WTC11 (cell line): ENCODE results near the gene UBAC2. TPM values are rescaled to one million over a fixed set of nuclear protein-coding genes. Genes with fewer than 3 reads are reported as not detected.

ENCODE experiments used
- ATAC-seq: fragments of 200-7000 bp; cut with Tn5 transposase; 2 replicates; pipeline ENCODE4 v1.10.0; 2021; ENCODE audit warnings: mild to moderate bottlenecking, moderate library complexity
- CTCF ChIA-PET: fragments of 300-600 bp; sonication (Branson Sonifier 250); formaldehyde crosslinking; loops from one replicate; lab custom pipeline; 2021; ENCODE audit warnings: antibody characterized with exemption; lab: Charles Lee
- POLR2A ChIA-PET: fragments of 350-600 bp; sonication (Branson Sonifier 250); formaldehyde crosslinking; loops from one replicate; lab custom pipeline; 2021; ENCODE audit warnings: antibody characterized with exemption; lab: Charles Lee
- DNase-seq: peaks from one replicate; pipeline ENCODE4 v3.0.0; 2021; ENCODE audit warnings: low spot score
- H3K27ac Mint-ChIP-seq: 2 replicates; pipeline ENCODE4 v1.8.0; 2021; ENCODE audit warnings: mixed read lengths
- H3K27me3 Mint-ChIP-seq: 2 replicates; pipeline ENCODE4 v1.8.0; 2021; ENCODE audit warnings: low read depth, mild to moderate bottlenecking, moderate library complexity, mixed read lengths
- H3K36me3 Mint-ChIP-seq: 2 replicates; pipeline ENCODE4 v1.8.0; 2021; ENCODE audit warnings: mixed read lengths
- H3K4me1 Mint-ChIP-seq: 2 replicates; pipeline ENCODE4 v1.8.0; 2022; ENCODE audit warnings: mixed read lengths
- H3K4me3 Mint-ChIP-seq: 2 replicates; pipeline ENCODE4 v1.8.0; 2021; ENCODE audit warnings: mild to moderate bottlenecking, moderate library complexity, mixed read lengths
- H3K9me3 Mint-ChIP-seq: 2 replicates; pipeline ENCODE4 v1.8.0; 2021; ENCODE audit warnings: mixed read lengths
- ARID4B ChIP-seq: sonication (generic); formaldehyde crosslinking; IDR thresholded peaks from 2 replicates; pipeline ENCODE4 v1.8.0; 2023; ENCODE audit warnings: missing genetic modification reagents, mild to moderate bottlenecking, borderline replicate concordance
- CBFB ChIP-seq: sonication (generic); formaldehyde crosslinking; IDR thresholded peaks from 2 replicates; pipeline ENCODE4 v1.8.1; 2022; ENCODE audit warnings: mild to moderate bottlenecking, low read depth, missing genetic modification reagents
- CREM ChIP-seq: sonication (generic); formaldehyde crosslinking; IDR thresholded peaks from 2 replicates; pipeline ENCODE4 v1.8.1; 2022; ENCODE audit warnings: mild to moderate bottlenecking, missing genetic modification reagents, moderate library complexity
- E2F5 ChIP-seq: sonication (generic); formaldehyde crosslinking; IDR thresholded peaks from 2 replicates; pipeline ENCODE4 v1.8.1; 2022; ENCODE audit warnings: mild to moderate bottlenecking, moderate library complexity, missing genetic modification reagents
- ELF4 ChIP-seq: sonication (generic); formaldehyde crosslinking; IDR thresholded peaks from 2 replicates; pipeline ENCODE4 v1.8.1; 2022; ENCODE audit warnings: low read depth, mild to moderate bottlenecking, moderate library complexity, missing genetic modification reagents
- FOXP4 ChIP-seq: sonication (generic); formaldehyde crosslinking; IDR thresholded peaks from 2 replicates; pipeline ENCODE4 v1.8.0; 2022; ENCODE audit warnings: mild to moderate bottlenecking, missing genetic modification reagents
- HMGXB4 ChIP-seq: sonication (generic); formaldehyde crosslinking; IDR thresholded peaks from 2 replicates; pipeline ENCODE4 v1.8.1; 2023; ENCODE audit warnings: mild to moderate bottlenecking, moderate library complexity, missing genetic modification reagents
- JUN ChIP-seq: sonication (generic); formaldehyde crosslinking; IDR thresholded peaks from 2 replicates; pipeline ENCODE4 v1.8.0; 2023; ENCODE audit warnings: mild to moderate bottlenecking, missing genetic modification reagents
- NFATC4 ChIP-seq: fragments of 250-450 bp; sonication (Bioruptor Pico); IDR thresholded peaks from 2 replicates; pipeline ENCODE4 v1.9.0; 2021; ENCODE audit warnings: mild to moderate bottlenecking
- NFE2L1 ChIP-seq: sonication (generic); formaldehyde crosslinking; IDR thresholded peaks from 2 replicates; pipeline ENCODE4 v1.8.1; 2023; ENCODE audit warnings: missing genetic modification reagents
- NR3C1 ChIP-seq: sonication (generic); formaldehyde crosslinking; conservative IDR thresholded peaks from 2 replicates; pipeline ENCODE4 v1.8.1; 2023; ENCODE audit warnings: low read depth, mild to moderate bottlenecking, missing genetic modification reagents
- PRDM15 ChIP-seq: sonication (generic); formaldehyde crosslinking; IDR thresholded peaks from 2 replicates; pipeline ENCODE4 v1.8.0; 2022; ENCODE audit warnings: missing genetic modification reagents
- ZBTB21 ChIP-seq: sonication (generic); formaldehyde crosslinking; IDR thresholded peaks from 2 replicates; pipeline ENCODE4 v1.8.1; 2023; ENCODE audit warnings: mild to moderate bottlenecking, missing genetic modification reagents, borderline replicate concordance
- ZNF121 ChIP-seq: sonication (generic); formaldehyde crosslinking; IDR thresholded peaks from 2 replicates; pipeline ENCODE4 v1.8.0; 2023; ENCODE audit warnings: missing genetic modification reagents
- ZNF281 ChIP-seq: sonication (generic); formaldehyde crosslinking; IDR thresholded peaks from 2 replicates; pipeline ENCODE4 v1.8.0; 2023; ENCODE audit warnings: mild to moderate bottlenecking, missing genetic modification reagents
- total RNA-seq: library from RNA; stranded (reverse); gene quantifications from 3 replicates; pipeline ENCODE4 v1.2.3, GENCODE V29; 2021

UBAC2 gene
- total RNA-seq, 1 experiment from 2014 or later = 64.7 TPM

GRCh38 chr13:99160415-99160814 lies 40.2 kb upstream of the UBAC2 start:
- CTCF ChIA-PET = interaction anchor here (1.3 kb wide), 1 partner anchor 16 kb away, joined by 7 read pairs; no protein-coding TSS in a partner anchor
- no peak overlapping the region for H3K27ac Mint-ChIP-seq
- H3K36me3 Mint-ChIP-seq = no peaks in the 10 kb centered on the region

GRCh38 chr13:99161512-99161911 lies 39.1 kb upstream of the UBAC2 start:
- peaks cover 8% of the 10 kb centered on the region for H3K9me3 Mint-ChIP-seq
- no peak overlapping the region for H3K27ac Mint-ChIP-seq
- no peaks in the 10 kb centered on the region for H3K36me3 Mint-ChIP-seq
- ATAC-seq (no peak), DNase-seq (no peak)
- H3K27me3 Mint-ChIP-seq = no peaks in the 10 kb centered on the region
- no peak overlapping the region for H3K4me3 Mint-ChIP-seq
- ChIA-PET POLR2A (no interaction called here), CTCF (interaction anchor here (1.3 kb wide), 1 partner anchor 15 kb away, joined by 7 read pairs; no protein-coding TSS in a partner anchor)
- H3K4me1 Mint-ChIP-seq = no peaks in the 10 kb centered on the region
- TF ChIP-seq CREM = no peak
- no peak for TF ChIP-seq PRDM15 (CRISPR knock-in tag)
- no peak for TF ChIP-seq ZNF281 (CRISPR knock-in tag)
- TF ChIP-seq ARID4B (CRISPR knock-in tag) = no peak
- no peak for TF ChIP-seq NR3C1 (CRISPR knock-in tag)
- no peak for TF ChIP-seq E2F5 (CRISPR knock-in tag)
- no peak for TF ChIP-seq CBFB (CRISPR knock-in tag)
- peak; percentile 11; the same call in 1 of the 2 replicates for TF ChIP-seq ZNF121 (CRISPR knock-in tag)
- TF ChIP-seq ZBTB21 = no peak

More at GRCh38 chr13:99160415-99160814, 40.2 kb upstream of the UBAC2 start:
- Mint-ChIP-seq H3K27me3 (no peaks in the 10 kb centered on the region), H3K9me3 (peaks cover 8% of the 10 kb centered on the region), H3K4me3 (no peak overlapping the region), H3K4me1 (no peaks in the 10 kb centered on the region)
- DNase-seq = no peak
- TF ChIP-seq NFATC4 = no peak
- no peak for TF ChIP-seq NFE2L1 (CRISPR knock-in tag)
- TF ChIP-seq JUN = no peak
- no peak for TF ChIP-seq ELF4 (CRISPR knock-in tag)
- TF ChIP-seq FOXP4 (CRISPR knock-in tag) = no peak
- no peak for TF ChIP-seq HMGXB4 (CRISPR knock-in tag)
- no peak for ATAC-seq
- POLR2A ChIA-PET = no interaction called here
